ENCODE measurements around the gene ZNF805.
"Not testable (repeated sequence)": the region's sequence is repeated elsewhere in the genome, so short reads cannot be mapped to it uniquely, and the experiment has no call there.

ZNF805 gene

DNA sequence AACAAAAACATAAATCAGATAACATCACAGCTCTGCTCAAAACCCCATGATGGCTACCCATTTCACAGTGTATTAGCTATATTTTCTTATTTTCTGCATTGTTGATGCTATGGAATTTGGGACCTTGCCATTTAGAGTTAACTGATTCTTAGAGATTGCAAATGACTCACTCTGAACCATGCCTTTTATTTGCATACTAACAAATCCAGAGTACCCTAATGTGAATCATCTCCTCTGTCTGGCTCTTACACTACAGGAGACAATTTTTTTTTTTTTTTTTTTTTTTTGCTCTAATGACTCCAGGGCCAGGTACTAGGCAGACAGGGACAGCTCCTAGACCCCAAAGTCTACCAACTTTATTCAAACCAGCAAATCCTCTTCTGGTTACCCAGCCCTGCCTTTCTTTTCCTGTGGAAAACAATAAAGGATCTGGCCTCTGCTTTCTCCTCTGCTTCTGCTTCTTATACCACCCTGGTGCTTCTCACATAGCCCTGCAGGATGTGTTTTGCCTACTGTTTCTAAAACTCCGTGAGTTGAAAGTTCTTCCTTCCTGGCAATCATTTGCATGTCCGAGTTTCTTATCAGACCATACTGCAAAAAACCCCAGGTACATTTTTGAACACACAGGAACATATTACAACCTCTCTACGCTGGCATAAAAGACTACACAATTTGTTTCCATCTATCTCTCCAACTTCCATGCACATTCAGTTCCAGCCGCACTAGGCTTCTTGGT lies 29.3 kb downstream of the ZNF805 start:
- DNase-seq: no peak

DNA sequence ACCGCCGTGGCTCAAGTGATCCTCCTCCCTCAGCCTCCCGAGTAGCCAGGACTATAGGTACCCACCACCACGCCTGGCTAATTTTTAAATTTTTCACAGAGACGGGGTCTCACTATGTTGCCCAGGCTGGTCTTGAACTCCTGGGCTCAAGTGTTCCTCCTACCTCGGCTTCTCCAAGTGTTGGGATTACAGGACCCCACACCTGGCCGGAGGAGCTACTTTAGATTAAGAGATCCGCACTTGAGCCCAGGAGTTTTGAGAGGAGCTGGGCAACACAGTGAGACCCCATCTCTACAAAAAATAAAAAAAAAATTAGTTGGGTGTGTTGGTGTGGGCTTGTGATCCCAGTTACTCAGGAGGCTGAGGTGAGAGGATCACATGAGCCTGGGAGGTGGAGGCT lies 30.8 kb downstream of the ZNF805 start:
- no peak for DNase-seq

DNA sequence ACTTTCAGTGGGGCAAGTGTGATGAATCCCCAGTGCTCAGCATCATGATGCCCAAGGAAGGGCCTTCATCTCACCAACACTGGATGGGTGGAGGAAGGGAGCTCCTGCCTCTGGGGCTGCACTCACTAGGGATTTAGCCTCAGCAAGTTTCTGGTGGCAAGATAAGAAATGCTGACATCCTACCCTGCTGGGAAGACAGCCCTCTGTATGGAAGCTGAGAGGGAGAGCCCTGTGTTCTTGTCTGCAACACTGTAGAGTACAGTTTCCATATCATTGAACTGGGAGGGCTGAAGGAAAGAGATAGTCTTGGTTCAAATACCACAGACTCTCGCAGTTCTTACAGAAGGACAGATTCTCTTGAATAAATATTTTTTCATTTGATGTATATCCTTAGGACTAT lies 32.6 kb downstream of the ZNF805 start:
- DNase-seq: no peak

DNA sequence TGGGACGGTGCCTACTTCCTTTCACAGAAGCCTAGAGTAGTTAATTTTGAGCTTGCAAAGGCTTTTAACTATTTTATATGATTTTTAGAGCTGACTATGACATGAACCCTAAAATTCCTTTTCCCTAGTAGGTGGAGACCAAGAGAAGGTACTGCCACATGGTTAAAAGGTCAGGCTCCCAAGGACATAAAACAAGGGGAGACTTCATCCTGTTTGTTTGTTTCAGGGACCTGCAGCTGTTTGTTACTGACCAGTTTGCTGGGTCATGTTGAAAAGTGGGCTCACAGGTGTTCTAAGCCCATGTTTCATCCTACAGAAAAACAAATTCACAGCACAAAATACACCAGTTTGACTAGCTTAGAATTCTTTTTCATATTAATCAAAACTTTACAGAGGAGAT lies 36.0 kb downstream of the ZNF805 start:
- no peak for DNase-seq

DNA sequence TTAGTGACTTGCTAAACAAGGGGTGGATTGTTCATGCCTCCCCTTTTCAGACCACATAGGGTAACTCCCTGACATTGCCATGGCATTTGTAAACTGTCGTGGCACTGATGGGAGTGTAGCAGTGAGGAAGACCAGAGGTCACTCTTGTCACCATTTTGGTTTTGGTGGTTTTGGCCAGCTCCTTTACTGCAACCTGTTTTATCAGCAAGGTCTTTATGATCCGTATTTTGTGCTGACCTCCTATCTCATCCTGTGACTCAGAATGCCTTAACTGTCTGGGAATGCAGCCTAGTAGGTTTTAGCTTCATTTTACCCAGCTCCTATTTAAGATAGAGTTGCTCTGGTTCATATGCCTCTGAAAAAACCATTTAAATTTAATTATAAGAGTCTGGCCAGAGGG lies 38.0 kb downstream of the ZNF805 start:
- DNase-seq: not testable (repeated sequence)

DNA sequence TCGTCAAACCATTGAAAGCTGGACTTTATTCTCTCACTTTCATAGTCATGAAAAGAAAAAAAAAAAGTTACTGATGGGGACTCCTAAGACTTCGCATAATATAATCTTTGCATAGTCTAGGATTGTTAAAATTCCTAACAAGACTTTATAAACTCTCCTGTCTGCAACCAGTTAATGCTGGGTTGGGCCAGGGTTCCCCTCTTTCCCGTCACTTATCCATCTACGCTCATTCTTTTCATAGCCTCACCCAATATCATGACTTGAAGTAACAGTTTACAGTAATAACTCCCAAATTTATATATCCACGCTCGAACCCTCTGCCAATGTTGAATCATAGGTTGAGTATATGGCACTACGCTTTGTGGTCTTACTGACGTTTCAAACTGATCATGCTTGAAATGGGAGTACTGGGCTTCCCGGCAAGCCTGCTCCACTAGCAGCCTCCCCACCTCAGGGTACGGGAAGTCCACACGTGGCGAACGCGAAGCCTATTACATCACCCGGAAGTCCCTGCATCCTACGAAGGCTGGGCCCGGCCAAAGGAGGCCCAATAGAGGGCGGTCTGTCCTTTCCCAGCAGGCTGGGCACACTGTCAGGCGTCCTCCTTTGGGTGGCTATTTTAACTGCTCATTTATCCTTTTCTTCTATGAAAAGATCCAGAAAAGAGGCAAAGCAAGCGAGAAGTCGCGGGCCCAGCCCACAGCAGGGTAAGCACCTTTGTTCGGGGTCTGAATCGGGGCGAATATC lies 39.2 kb downstream of the ZNF805 start:
- no peak for DNase-seq

DNA sequence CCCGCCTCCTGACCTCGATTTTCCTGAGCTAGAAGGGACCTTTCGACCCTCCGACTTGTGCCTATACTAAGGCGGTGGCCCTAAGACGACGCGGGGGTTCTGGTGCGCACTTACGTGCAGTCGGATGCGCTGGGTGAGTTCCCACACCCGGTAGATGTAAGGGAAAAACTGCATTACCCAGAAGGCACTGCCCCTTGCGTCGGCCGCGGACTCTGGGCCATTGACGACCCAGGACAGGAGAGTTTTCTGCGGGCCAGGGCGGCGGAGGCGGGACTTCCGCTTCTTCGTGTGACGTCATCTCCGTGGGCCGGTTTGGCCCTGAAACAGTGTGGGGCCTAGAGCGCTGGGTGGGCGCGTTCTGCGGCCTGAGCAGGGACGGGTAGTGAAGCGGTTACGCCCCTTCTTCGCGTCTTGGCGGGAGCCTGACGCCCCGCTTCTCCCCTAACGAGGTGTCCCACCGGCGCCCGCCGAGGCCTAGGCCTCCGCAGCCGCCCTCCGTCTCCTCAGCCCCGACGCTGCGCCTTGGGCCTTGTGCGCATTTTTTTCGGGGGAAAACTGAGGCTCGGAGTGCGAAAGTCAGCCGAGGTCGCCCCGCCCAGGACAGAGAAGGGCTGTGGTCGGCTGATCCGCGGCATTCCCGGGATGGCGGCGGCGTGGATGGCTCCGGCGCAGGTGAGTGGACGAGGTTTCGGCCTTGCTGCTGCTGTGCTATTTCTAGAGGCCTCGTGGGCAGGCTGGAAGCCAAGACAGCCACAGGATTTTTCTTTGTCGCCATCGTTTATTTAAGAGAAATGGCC lies 39.9 kb downstream of the ZNF805 start, which contains the start of gene ZNF460:
Gene ZNF460, plus strand, starts transcription at position 321 of the 797 bp plus-strand sequence. Its CDS starts 322 bp downstream, at position 643.
- DNase-seq: peak; percentile 99

DNA sequence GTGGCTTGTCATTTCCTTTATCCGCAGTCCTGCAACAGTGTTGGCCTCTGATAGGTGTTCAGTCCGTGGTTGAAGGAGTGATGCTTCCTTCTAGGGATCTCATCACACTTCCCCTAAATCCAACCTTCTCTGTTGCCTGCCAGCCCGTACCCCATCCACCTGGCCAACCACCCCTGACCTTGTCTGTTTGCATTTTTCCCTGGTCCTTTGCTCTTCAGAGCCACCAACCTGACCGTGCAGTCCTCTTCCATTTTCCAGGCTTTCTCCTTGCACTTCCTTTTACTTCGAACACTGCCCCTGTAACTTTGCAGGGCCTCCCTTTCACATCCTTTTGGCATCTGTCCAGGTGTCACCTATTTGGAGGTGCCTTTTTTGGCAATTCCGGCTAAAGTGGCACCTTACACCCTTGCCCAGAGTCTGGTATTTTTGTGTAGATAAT lies 40.5 kb downstream of the ZNF805 start:
- DNase-seq: no peak

DNA sequence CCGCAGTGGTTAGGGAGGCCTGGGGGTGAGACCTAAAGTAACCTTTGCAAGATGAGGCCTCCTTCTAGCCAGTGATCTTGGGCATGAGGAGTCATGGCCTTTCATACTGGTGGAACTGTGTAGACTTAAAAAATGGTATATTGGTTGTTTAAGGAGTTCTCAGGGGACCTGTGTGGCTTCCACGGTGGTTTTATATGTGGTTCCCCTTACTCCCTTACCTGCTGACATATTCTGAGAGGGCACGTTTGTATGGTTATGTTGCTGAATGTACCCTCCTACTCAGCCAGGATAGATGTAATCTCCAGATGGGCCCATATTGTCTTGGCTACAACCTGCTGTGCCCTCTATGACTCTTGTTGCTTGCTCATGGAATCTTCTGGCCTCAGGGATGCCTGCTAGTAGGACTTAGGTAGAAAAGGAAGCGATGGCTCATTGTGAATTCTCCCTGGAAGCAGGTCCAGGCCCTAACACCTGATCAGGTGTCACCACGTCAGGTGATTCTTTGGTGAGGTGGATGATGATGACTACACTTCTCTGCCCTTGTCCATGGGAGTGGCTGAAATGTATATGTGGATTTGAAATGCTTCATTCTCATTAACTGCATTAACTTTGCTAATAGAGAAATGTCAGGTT lies 41.7 kb downstream of the ZNF805 start:
- no peak for DNase-seq

DNA sequence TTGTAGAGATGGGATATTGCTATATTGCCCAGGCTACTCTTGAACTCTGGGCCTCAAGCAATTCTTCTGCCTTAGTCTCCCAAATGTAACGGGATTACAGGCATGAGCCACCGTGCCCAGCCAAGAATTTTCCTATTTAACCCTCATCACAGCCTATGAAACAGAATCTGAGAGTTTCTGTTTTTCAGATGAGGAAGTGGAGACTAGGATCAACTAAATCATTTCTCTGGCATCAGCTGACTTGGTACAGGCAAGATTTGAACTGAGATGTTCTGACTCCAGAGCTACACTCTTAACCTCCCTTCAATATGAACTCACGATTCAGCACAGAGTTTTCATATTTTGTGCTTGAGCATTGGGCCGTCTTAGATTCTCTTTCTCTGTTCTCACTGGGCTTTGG lies 47.9 kb downstream of the ZNF805 start:
- DNase-seq: no peak

DNA sequence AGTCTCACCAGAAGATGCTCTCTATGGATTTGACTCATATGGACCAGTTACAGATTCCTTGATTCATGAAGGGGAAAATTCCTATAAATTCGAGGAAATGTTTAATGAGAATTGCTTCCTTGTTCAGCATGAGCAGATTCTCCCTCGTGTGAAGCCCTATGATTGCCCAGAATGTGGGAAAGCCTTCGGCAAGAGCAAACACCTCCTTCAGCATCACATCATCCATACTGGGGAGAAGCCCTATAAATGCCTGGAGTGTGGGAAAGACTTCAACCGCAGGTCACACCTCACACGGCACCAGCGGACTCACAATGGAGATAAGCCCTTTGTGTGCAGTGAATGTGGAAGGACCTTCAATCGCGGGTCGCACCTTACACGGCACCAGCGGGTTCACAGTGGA lies 50.5 kb downstream of the ZNF805 start:
- no peak for DNase-seq

DNA sequence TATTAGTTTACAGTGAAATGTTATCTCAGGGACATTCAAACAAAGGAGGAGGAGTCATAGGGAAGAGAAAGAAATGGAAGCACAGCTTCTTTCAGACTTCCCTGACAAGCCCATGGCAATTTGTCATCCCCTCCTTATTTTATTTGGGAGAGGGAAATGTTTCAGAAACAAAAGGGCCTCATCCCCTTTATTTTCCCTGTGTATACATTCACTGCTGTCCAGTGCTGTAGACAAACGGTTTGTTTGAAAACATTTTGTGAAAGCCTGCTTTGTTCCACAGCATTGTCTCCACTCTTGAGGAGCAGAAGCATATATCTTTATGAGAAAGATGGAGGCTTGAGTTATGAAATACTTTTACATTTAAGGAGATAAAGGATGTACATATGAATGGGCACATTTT lies 52.1 kb downstream of the ZNF805 start:
- DNase-seq: no peak

DNA sequence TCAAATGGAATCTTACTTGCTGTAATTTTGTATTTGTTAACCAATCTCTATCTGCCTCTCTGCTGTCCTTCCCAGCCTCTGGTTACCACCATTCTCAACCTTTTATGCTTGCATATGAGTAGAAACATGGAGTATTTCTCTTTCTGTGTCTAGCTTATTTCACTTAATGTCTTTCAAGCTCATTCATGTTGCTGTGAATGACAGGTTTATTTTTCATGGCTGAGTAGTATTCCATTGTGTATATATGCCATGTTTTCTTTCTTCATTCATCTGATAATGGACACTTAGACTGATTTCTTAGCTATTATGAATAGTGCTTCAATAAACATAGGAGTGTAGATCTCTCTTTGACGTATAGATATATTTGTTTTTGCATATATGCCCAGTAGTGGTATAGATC lies 53.3 kb downstream of the ZNF805 start:
- no peak for DNase-seq

DNA sequence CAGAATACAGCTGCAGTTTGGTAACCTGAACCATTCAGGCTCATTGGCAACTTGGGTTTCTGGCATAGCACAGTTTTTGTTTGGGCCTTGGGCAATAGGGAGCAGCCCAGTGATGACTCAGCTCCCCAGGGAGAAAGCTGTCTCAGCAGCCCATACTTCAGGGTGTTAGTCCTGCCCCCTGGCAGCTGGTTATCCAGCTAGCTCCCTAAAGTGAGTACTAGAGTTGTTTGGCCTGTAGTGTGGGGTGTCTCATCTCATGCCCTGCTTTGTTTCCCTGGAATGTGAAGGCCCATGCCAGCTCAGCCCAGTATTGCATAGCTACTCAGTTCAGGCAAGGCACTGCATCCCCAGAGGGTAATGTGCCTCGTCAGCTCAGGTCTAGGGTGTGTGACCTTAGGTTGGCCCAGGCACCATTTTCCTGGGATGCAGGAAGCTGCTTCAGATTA lies 61.6 kb downstream of the ZNF805 start:
- DNase-seq: no peak

DNA sequence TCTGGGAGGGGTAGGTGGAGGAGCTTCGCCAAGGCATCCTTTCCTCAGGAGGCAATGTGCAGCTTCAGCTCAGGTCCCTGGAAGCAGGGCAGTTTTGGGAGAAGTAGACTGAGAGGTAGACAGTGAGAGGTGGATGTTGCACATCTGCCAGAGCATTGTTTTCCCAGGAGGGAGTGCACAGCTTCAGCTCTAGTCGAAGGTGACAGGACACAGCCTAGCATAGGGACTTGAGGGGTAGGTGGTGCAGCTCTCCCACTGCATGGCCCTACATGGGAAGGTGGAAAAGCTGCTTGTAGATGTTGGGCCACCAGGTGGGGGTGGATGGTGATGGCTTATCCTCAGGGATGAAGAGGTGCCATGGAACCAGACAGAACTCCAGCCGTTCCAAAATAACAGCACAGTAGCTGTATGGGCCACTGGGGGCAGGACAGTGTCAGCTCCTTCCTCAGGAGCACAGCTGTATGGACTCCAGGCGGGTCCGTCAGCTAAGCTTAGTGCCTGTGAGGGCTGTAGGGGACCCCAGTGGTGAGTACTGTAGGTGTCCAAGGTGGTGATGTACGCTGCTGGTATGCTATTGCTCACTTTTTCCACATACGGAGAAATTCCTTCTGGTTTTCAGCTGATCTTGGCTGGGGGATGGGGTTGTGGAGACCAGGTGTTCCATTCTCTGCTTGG lies 62.4 kb downstream of the ZNF805 start:
- no peak for DNase-seq
